HG03565 (cell line): ENCODE data around the gene ARHGEF38.

Experiments used
- ATAC-seq: cut with Tn5 transposase; IDR thresholded peaks from one replicate; pipeline ENCODE4 v1.9.1; 2021; ENCODE audit warnings: mild to moderate bottlenecking, moderate library complexity; ENCODE audit not compliant: unreplicated experiment

ARHGEF38 gene

DNA sequence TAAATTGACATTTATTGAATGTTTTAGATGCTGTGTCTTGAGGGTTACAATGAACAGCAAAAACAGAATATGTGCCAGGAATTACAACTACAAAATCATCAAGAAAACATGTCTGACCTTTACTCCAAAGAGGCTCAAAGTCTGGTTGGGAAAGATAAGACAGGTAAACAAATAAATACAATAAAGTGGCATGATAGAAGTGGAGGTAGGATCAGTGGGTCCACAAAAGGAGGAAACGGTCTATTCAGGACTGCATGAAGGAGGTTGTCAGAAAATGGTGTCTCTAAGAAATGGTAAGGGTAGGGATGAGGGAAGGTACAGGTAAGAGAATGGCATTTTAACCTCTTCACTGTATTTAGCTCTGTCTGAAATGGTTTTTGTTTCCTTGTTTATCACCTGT lies 3.8 kb downstream of the ARHGEF38 start:
- no peak for ATAC-seq

GRCh38 chr4:105558277-105558676 lies 5.9 kb downstream of the ARHGEF38 start:
- ATAC-seq = no peak

- no peak for ATAC-seq
These were observed 8.0 kb downstream of the ARHGEF38 start for GRCh38 chr4:105560421-105560848.

- no peak for ATAC-seq
These were observed 10.9 kb downstream of the ARHGEF38 start for GRCh38 chr4:105563352-105563751.

- ATAC-seq = no peak
These were observed 16.2 kb downstream of the ARHGEF38 start for GRCh38 chr4:105568584-105568983.

DNA sequence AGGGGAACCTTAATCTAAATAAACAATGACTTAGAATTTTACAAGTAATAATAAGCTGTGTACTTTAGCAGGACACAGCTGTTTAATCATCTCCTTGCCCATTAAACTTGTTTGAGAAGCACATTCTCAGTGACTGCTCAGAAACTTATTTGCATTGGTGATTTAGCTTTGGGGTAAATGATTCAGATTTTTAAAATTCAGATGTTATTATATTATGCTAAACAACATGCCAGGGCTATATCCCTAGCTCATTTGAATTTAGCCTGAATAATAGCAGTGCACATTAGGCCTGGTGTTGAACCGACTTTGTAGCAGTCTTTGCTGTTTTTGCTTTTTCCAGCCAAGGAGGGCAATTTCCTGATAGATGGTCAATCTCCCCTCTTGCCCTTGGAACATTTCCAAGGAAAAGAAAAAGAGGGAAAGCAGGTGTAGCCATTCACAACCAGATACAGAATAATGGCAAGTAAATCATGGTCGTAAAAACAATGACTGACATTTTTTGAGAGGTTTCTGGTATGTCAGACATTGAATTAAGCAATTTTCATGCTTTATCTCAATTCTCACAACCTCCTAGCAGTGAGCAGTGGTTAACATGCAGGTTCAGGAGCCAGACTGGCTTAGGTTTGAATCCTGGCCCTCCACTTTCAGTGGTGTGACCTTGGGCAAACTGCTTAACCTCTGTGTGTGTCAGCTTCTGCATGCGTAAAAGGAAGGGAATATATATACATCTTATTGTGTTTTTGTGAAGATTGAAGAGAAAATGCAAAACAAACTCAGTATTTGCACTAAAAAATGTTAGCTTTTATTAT lies 16.8 kb downstream of the ARHGEF38 start:
- no peak for ATAC-seq

DNA sequence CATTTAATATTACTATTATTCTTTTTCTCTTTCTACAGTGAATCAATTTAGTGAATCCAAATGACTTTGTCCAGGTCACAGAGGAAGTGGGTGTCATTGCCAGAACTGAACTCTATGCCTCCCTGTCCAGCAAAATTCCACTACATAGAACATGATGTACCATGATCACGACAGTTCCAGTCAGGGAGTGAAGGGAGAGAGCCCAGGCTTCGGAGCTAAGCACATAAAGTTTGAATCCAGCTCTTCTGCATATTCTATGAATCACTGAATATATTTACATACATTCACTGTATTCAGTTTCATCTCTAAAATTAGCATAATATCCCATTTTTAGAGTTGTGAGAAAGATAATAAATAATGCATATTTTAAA lies 17.4 kb downstream of the ARHGEF38 start:
- no peak for ATAC-seq

GRCh38 chr4:105572296-105572695 lies 19.9 kb downstream of the ARHGEF38 start:
- ATAC-seq = no peak

DNA sequence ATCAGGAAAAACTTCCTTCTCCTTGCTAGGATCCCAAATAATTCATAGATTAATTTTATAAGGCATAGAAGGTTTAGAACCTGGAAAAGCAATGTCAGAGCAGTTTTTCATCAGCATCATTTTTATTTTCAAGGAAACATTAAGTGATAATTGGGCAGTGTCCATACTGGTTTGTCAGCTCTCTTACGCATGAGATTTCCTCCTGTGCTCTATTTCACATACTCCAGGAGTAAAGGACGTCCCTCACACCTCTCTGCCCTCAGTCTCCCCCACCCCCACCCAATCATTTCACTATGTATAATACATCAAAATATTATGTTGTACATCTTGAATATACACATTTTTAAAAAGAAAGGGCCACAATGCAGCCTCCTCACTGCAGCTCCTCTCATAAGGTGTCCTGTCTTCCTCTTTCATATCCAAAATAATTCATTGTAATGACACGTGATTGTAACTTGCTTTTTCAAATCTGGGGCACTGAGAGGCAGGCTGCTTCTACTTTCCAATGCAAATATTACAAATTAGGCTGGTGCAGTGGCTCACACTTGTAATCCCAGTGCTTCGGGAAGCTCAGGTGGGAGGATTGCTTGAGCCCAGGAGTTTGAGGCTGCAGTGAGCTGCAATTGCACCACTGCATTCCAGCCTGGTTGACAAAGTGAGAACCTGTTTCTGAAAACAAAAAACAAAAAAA lies 34.4 kb downstream of the ARHGEF38 start:
- no peak for ATAC-seq

- ATAC-seq = no peak
These were observed 35.4 kb downstream of the ARHGEF38 start for GRCh38 chr4:105587841-105588240.

- no peak for ATAC-seq
These were observed 35.8 kb downstream of the ARHGEF38 start for GRCh38 chr4:105588252-105588651.

DNA sequence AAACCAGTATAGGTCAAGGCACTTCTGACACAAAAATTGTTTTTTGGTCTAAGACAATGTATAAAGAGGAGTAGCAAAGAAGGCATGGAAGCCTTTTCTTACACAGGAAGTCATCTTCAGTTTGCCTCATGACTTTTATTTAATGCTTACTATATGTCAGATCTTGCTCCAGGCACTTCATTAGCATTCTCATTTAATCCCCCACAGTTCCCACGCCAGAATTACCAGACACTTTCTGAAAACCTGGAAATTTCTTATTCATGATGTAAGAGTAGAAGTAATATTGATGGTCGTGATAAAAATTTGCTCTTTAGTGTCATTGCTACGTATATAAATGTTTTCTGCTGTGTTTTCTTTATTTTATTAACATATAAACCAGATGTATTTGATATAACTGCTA lies 39.2 kb downstream of the ARHGEF38 start:
- no peak for ATAC-seq

- peak; percentile 92 for ATAC-seq
These were observed 41.9 kb downstream of the ARHGEF38 start for GRCh38 chr4:105594099-105595010.

DNA sequence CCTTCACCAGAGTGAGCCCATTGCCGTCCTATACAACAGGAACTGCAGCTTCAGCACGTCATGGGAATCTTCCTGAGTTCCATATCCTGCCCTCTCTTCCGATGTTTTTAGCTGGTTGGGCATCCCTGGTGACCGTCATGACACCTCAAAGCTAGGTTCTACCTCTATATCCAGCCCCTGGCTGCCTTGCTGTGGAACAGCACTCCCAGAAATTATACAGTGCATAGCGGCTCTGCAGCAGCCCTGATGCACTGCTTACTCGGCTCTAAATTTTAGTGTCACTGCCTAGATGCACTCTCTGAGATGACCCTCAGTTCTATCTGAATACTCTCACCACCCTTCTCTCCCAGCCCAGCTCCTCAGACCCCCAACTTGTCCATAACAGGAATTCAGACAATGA lies 44.3 kb downstream of the ARHGEF38 start:
- ATAC-seq = no peak

DNA sequence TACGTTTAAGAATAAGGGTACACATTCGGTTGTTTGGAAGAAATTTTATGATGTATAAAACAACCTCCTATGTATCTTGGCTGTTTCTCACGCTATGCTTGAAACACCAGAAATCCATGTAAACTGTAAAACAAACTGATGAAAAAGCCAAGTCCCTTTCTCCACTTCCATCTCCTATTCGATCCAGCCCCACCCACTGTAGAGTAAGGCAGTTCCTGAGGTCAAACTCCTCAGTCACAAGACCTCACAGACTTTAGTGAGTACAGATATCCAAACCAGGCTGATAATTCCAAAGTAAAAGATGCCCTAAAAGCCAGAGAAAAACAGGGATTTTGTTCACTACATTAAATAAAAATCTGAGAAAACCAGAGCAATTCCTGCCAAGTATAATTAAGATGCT lies 45.6 kb downstream of the ARHGEF38 start:
- ATAC-seq = no peak

DNA sequence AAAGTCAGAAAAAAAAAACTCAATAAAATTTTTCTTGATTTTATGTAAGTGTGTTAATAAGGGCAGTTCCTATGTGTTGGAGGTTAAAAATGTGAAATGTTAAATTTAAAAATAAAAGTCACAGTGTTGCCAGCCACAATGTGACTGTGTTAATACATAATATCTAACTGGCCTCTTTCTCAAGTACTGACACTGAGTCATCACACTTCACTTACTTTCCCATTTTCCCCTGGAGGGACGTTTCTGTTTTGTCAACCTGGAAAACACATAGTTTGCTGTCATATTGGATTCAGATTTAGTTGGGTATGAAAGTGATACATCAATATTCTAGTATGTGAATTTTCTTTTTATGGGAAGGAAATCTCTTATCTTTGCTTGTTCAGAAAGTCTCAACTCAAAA lies 46.4 kb downstream of the ARHGEF38 start:
- no peak for ATAC-seq

DNA sequence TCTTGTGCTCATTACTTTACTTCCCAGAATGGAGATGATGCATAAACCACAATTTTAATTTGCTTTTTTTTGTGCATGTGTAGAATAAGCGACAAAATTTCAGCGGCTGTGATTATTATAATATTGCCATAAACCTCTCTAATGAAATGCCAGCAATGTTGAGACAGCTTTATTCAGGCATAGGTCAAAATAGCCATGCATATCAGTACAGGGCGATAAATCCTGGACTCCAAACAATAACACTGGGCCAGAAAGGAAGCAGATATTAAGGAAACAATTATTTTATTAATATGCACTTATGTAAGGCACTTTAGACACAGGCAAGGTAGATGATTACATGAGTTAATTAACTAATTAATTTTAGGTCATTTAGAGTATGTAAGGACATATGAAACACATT lies 47.1 kb downstream of the ARHGEF38 start:
- ATAC-seq = no peak

DNA sequence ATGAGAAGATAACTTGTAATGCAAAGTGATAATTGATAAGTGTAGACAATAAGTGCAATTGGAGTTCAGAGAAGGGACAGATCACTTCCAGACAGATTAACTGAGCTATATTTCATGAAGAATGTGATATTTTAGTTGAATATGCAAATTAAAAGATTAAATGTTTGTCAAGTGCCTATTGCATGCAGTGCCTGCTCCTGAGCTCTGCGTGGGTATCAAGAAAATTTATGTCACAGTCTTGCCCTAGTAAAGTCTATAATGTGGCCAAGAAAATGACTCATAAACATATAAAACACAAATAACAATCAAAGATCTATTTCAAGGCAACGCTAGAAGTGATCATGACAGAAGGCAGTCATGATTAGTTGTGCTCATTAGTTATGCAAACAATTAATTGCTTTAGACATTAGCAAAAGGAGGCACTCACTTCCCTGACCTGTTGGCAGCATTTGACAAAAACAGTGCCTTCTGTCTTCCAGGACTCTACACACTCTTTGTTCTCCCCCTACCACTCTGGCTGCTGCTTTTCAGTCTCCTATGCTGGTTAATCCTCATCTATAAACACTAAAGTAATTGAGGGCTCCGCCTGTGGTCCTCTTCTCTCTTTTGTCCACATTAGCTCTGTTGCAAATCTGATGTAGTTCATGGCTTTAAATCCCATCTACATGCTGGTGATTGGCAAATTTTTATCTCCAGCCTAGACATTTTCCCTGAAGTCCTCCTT lies 47.7 kb downstream of the ARHGEF38 start:
- no peak for ATAC-seq

DNA sequence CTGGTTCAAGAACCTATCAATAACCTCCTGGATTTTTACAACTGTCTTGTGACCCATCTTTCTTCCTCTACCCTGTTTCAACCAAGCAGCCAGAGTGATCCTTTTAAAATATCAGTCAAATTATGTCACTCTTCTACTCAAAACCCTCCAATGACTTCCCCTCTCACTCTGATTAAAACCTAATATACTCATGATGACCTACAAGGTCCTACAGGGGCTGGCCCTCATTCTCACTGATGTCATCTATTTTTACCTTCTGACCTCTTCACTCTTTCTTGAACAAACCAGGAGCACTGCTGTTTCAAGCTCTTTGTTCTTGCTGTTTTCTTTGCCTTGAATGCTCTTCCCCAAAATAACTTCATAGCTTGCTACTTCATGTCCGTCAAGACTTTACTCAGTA lies 48.5 kb downstream of the ARHGEF38 start:
- ATAC-seq = no peak

GRCh38 chr4:105601406-105601805 lies 49.0 kb downstream of the ARHGEF38 start:
- ATAC-seq = no peak

GRCh38 chr4:105603158-105603557 lies 50.7 kb downstream of the ARHGEF38 start:
- no peak for ATAC-seq
